Esophagus muscularis mucosa (tissue), 4 donors: ENCODE measurements around the gene STK33. TPM values are rescaled to one million over a fixed set of nuclear protein-coding genes. Genes with fewer than 3 reads are reported as not detected.

ENCODE experiments used
- DNase-seq: peaks from one replicate; pipeline ENCODE4 v3.0.0-alpha.2; 2017; ENCODE audit errors: extremely low spot score
- H3K27ac ChIP-seq, 4 donors: fragments of 200-600 bp; sonication (generic); replicated peaks in 1 of 4; 1 replicate in 3 of 4; 2 replicates in 1 of 4; pipeline ENCODE4 v1.5.1; 2016 to 2019; ENCODE audit warnings: mild to moderate bottlenecking in 1 of 4
- H3K27me3 ChIP-seq, 4 donors: fragments of 200-600 bp; sonication (generic); one replicate each; pipeline versions ENCODE4 v1.5.1 to v1.6.0; 2016 to 2019
- H3K36me3 ChIP-seq, 4 donors: fragments of 200-600 bp; sonication (generic); one replicate each; pipeline ENCODE4 v1.5.1; 2016 to 2019
- H3K4me1 ChIP-seq, 4 donors: fragments of 200-600 bp; sonication (generic); one replicate each; pipeline ENCODE4 v1.5.1; 2016 to 2019
- H3K4me3 ChIP-seq, 4 donors: fragments of 200-600 bp; sonication (generic); 1 replicate in 2 of 4; 2 replicates in 2 of 4; pipeline ENCODE4 v1.5.1; 2016 to 2019; ENCODE audit warnings: mild to moderate bottlenecking in 4 of 4, moderate library complexity in 1 of 4
- H3K9me3 ChIP-seq, 4 donors: fragments of 200-600 bp; sonication (generic); 1 replicate in 3 of 4; 2 replicates in 1 of 4; pipeline ENCODE4 v1.5.1; 2016 to 2019
- EP300 ChIP-seq: sonication (generic); formaldehyde crosslinking; IDR thresholded peaks from one replicate; pipeline ENCODE4 v1.6.1; 2017; ENCODE audit warnings: antibody characterized with exemption
- POLR2A ChIP-seq: fragments of 450-650 bp; IDR thresholded peaks from one replicate; pipeline ENCODE4 v1.6.1; 2017; ENCODE audit warnings: antibody characterized with exemption, moderate library complexity, mild to moderate bottlenecking, low read depth
- POLR2AphosphoS5 ChIP-seq, 2 donors: sonication (generic); formaldehyde crosslinking; IDR thresholded peaks; one replicate each; pipeline ENCODE4 v1.6.1; 2017; ENCODE audit warnings: antibody characterized with exemption in 2 of 2
- WGBS: methylation state at CpG from one replicate; pipeline ENCODE4 v1.1.5; 2018; 5-methylcytosine and 5-hydroxymethylcytosine counted together
- intact Hi-C: fragments of 100-400 bp; cut with DNase I; formaldehyde crosslinking; loops from one replicate; pipeline ENCODE4 v1.15.1; 2023
- total RNA-seq, 4 donors: library from RNA; depleted of rRNA; stranded (reverse); fragments of >200 nt; gene quantifications; one replicate each; pipeline versions ENCODE4 v1.1.0 to v1.2.1, GENCODE V29; 2016
- TF ChIP-seq, protein P1 (sequence below), 3 experiments: fragments of 200-600 bp in 2 of 3; fragments of 450-650 bp in 1 of 3; sonication (generic) in 2 of 3; IDR thresholded peaks; one replicate each; pipeline ENCODE4 v1.5.1; 2017 to 2019; ENCODE audit warnings: antibody characterized with exemption in 3 of 3, mild to moderate bottlenecking in 2 of 3, moderate library complexity in 1 of 3

Gene STK33
- total RNA-seq, 4 donors from 2014 or later: 12.7 to 29.1 (median 19.8) TPM

DNA sequence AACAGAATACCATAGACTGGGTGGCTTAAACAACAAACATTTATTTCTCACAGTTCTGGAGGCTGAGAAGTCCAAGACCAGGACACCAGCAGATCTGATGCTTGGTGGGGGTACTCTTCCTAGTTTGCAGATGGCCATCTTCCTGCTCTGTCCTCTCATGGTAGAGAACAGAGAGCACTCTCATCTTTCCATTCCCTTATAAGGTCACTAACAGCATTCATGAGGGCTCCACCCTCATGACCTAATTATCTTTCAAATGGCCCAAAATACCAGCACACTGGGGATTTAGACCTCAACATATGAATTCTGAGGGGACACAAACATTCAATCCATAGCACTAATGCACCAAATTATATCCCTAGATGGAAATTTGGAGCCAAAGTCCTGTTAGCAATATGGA, 6.1 kb downstream of the STK33 start:
- no peak for DNase-seq
- peaks cover 0 to under 1% (median 0%) of the 10 kb centered on the region in 4 donors for H3K4me1 ChIP-seq
- H3K27ac ChIP-seq: no peak overlapping the region
- TF ChIP-seq POLR2A (no peak), EP300 (no peak), POLR2AphosphoS5 (IDR thresholded peaks at IDR 0.05) (no peak)
- TF ChIP-seq, protein P1, sequence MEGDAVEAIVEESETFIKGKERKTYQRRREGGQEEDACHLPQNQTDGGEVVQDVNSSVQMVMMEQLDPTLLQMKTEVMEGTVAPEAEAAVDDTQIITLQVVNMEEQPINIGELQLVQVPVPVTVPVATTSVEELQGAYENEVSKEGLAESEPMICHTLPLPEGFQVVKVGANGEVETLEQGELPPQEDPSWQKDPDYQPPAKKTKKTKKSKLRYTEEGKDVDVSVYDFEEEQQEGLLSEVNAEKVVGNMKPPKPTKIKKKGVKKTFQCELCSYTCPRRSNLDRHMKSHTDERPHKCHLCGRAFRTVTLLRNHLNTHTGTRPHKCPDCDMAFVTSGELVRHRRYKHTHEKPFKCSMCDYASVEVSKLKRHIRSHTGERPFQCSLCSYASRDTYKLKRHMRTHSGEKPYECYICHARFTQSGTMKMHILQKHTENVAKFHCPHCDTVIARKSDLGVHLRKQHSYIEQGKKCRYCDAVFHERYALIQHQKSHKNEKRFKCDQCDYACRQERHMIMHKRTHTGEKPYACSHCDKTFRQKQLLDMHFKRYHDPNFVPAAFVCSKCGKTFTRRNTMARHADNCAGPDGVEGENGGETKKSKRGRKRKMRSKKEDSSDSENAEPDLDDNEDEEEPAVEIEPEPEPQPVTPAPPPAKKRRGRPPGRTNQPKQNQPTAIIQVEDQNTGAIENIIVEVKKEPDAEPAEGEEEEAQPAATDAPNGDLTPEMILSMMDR (IDR thresholded peaks at IDR 0.05): no peak
- no peaks in the 10 kb centered on the region for H3K36me3 ChIP-seq
- no peaks in the 10 kb centered on the region for H3K9me3 ChIP-seq
- no peaks in the 10 kb centered on the region for H3K27me3 ChIP-seq
- intact Hi-C loops: no loop called here
- H3K4me3 ChIP-seq: no peak overlapping the region

DNA sequence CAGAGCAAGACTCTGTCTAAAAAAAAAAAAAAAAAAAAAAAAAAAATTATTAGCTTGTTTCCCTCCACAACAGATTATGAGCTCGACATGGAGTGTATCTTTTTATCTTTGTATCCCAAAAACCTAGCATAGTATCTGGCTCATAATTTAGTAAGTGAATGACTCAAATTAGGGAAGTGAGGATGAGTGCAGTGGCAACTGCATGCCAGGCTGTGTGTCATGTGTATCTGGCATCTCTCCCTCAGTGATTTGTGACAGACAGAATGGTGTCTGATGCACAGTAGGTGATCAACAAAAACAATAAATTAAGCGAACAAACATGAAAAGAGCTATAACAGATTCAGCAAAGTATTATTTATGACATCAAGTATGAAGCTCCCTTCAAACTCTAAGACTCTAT, 7.2 kb downstream of the STK33 start:
- no peak overlapping the region for H3K4me3 ChIP-seq
- no peak overlapping the region for H3K27ac ChIP-seq
- intact Hi-C loops: no loop called here
- DNase-seq: no peak
- 86% methylated on average over 2 of the region's 2 CpGs for WGBS
- TF ChIP-seq POLR2A: no peak
- TF ChIP-seq POLR2AphosphoS5 (IDR thresholded peaks at IDR 0.05): no peak
- TF ChIP-seq, protein P1 (IDR thresholded peaks at IDR 0.05): no peak
- TF ChIP-seq EP300: no peak
- H3K4me1 ChIP-seq: no peaks in the 10 kb centered on the region
- H3K27me3 ChIP-seq: no peaks in the 10 kb centered on the region
- H3K9me3 ChIP-seq: no peaks in the 10 kb centered on the region
- H3K36me3 ChIP-seq: no peaks in the 10 kb centered on the region

DNA sequence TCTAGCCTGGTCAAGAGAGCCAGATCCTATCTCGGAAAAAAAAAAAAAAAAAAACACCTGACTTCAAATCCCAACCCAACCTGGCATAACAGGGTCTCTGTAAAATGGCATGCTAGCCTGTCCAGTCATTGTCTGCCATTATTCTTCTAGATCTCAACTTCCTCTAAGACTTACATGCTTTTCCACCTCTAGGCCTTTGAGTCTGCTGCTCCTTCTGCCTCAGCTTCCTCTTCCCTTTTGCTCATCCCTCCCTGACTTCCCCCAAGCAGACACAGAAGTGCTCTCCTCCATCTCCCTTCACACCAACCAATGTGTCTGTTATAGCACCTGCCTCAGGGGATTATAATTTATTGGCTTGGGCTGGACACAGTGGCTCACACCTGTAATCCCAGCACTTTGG, 7.8 kb downstream of the STK33 start:
- Histone ChIP-seq H3K9me3 (no peaks in the 10 kb centered on the region), H3K27ac (no peak overlapping the region), H3K36me3 (no peaks in the 10 kb centered on the region), H3K27me3 (no peaks in the 10 kb centered on the region), H3K4me3 (no peak overlapping the region), H3K4me1 (no peaks in the 10 kb centered on the region)
- intact Hi-C loops: no loop called here
- WGBS: 80% methylated on average over 1 of the region's 1 CpG
- no peak for DNase-seq
- TF ChIP-seq EP300: no peak
- TF ChIP-seq POLR2AphosphoS5 (IDR thresholded peaks at IDR 0.05): no peak
- TF ChIP-seq, protein P1 (IDR thresholded peaks at IDR 0.05): no peak
- TF ChIP-seq POLR2A: no peak

DNA sequence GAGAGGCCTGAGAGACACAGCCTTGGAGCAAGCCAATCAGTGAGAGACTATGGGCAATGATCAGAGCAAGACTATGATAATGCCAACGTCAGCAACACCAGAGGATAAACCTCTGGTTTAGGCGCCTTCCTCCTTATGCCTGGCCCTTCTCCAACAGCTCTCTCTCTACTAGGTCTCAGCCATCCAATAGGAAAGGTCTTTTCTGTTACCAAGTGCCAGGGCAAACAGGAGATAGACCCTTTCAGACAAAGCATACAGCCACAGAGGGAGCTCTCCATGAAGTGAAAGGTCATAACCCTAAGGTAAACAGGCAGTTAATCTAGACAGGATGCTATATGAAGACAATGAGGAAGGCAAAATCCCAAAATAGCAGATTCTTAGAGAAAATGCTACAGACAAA, 9.5 kb downstream of the STK33 start:
- H3K4me3 ChIP-seq: no peak overlapping the region
- H3K27me3 ChIP-seq: no peaks in the 10 kb centered on the region
- no peaks in the 10 kb centered on the region for H3K9me3 ChIP-seq
- H3K4me1 ChIP-seq: no peaks in the 10 kb centered on the region
- H3K27ac ChIP-seq: no peak overlapping the region
- 60% methylated on average over 2 of the region's 2 CpGs for WGBS
- intact Hi-C loops: no loop called here
- TF ChIP-seq, protein P1 (IDR thresholded peaks at IDR 0.05): no peak
- TF ChIP-seq POLR2A: no peak
- TF ChIP-seq POLR2AphosphoS5 (IDR thresholded peaks at IDR 0.05): no peak
- DNase-seq: no peak
- no peaks in the 10 kb centered on the region for H3K36me3 ChIP-seq

DNA sequence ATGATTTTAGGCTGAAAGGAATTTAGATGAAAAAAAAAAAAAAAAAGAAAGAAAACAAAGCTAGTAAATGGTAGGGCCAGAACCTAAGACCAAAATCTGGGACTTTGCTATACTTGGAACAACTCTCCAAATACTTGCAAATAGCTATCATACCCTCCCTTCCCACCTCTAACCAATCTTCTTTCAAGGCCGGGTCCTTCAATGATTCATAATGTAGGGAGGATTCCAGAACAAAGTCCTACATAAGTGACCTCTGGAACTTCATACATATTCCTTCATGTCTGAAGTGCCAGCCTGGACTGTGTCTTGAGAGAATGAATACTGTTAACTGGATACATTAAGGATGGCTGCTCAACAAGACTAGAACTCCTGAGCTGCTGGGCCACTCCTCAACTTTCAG, 9.9 kb downstream of the STK33 start:
- TF ChIP-seq EP300 (no peak), POLR2AphosphoS5 (IDR thresholded peaks at IDR 0.05) (no peak), POLR2A (no peak)
- TF ChIP-seq, protein P1 (IDR thresholded peaks at IDR 0.05): no peak
- intact Hi-C loops: no loop called here
- Histone ChIP-seq H3K27ac (no peak overlapping the region), H3K27me3 (no peaks in the 10 kb centered on the region), H3K9me3 (no peaks in the 10 kb centered on the region), H3K4me1 (no peaks in the 10 kb centered on the region), H3K4me3 (no peak overlapping the region), H3K36me3 (no peaks in the 10 kb centered on the region)
- WGBS: 64% methylated on average over 1 of the region's 1 CpG
- DNase-seq: no peak
